A673 (cell line): ENCODE data around the gene ANK3.

Experiments used
- CTCF ChIP-seq: fragments of 300-800, 200-600 bp; sonication (generic); conservative IDR thresholded peaks from 2 replicates; pipeline ENCODE4 v1.5.1; 2017; ENCODE audit warnings: low read depth, mild to moderate bottlenecking, antibody characterized with exemption, low read length, moderate library complexity, mixed read lengths
- EZH2 ChIP-seq: fragments of 200-600 bp; sonication (generic); IDR thresholded peaks from 2 replicates; pipeline ENCODE4 v1.6.1; 2017; ENCODE audit warnings: borderline replicate concordance, low read depth, mild to moderate bottlenecking, mixed read lengths, antibody characterized with exemption, low read length; ENCODE audit not compliant: poor library complexity, severe bottlenecking

DNA sequence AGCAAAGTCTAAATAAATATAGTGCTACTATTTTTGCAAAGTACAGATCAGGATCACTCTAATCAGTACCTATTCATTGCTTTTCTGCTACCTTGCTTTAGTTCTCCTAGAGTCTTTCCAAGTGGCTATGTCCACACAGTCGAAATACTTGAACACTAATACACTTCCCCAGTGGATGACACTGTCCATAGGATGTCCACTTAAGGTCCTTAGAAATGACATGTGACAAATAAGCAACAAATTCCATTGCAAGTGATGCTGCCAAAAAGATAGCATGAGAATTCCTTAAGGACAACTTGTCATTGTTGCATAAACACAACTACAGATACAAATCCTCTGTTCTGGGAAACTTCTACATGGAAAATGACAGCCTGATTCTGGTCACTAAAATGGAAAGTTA lies 93.6 kb downstream of the ANK3 start:
- TF ChIP-seq CTCF: no peak
- no peak for TF ChIP-seq EZH2
